HCT116 (cell line): ENCODE measurements around the gene IL20. TPM values are rescaled to one million over a fixed set of nuclear protein-coding genes. Genes with fewer than 3 reads are reported as not detected.

Source experiments
- ATAC-seq: fragments of 200-7000 bp; cut with Tn5 transposase; 2 replicates; pipeline ENCODE4 v1.9.1; 2020; ENCODE audit warnings: mild to moderate bottlenecking, moderate library complexity
- BruUV-seq: library from RNA; stranded (reverse); fragments of 400-500 nt; replicated peaks from 2 replicates; lab custom pipeline; 2021; lab: Mats Ljungman, UMichigan
- CTCF ChIA-PET: fragments of 300-600 bp; sonication (Branson Sonifier 250); formaldehyde crosslinking; loops from one replicate; lab custom pipeline; 2021; ENCODE audit warnings: antibody characterized with exemption; lab: Charles Lee
- POLR2A ChIA-PET: fragments of 300-600, 350-600 bp; sonication (Branson Sonifier 250); formaldehyde crosslinking; loops from one replicate; lab custom pipeline; 2021; ENCODE audit warnings: antibody characterized with exemption; lab: Charles Lee
- RAD21 ChIA-PET, 2 experiments: fragments of 300-600 bp; sonication (Branson Sonifier 250); formaldehyde crosslinking; loops; one replicate each; lab custom pipeline; 2023; ENCODE audit warnings: low total read pairs in 2 of 2; ENCODE audit not compliant: uncharacterized antibody in 2 of 2, unreplicated experiment in 2 of 2, low non-redundant PET in 1 of 2; lab: Charles Lee
- DNase-seq: peaks from one replicate; pipeline ENCODE4 v3.0.0-alpha.2; 2010; ENCODE audit warnings: low read depth, low spot score
- H2AFZ ChIP-seq: fragments of 200-600 bp; shearing (Covaris generic), sonication (generic); 2 replicates; pipeline ENCODE4 v1.6.1; 2017; ENCODE audit warnings: low read depth, mixed run types, mixed read lengths, antibody characterized with exemption, low read length; ENCODE audit not compliant: poor library complexity, severe bottlenecking
- H3K27ac ChIP-seq: 2 replicates; pipeline ENCODE4 v1.5.1; 2012; ENCODE audit warnings: low read depth, low read length
- H3K27me3 ChIP-seq: fragments of 200-600 bp; sonication (generic); 2 replicates; pipeline ENCODE4 v1.6.1; 2016; ENCODE audit warnings: mixed run types, low read length, mixed read lengths; ENCODE audit not compliant: insufficient read depth
- H3K36me3 ChIP-seq, 2 experiments: fragments of 200-500 bp in 1 of 2; fragments of 200-600 bp in 1 of 2; sonication (Bioruptor generic) in 1 of 2; sonication (generic) in 1 of 2; 2 replicates each; pipeline versions ENCODE4 v1.5.1 to v1.6.1; 2014 to 2016; ENCODE audit warnings: low read length in 2 of 2, inconsistent platforms in 1 of 2, mixed read lengths in 1 of 2, mixed run types in 1 of 2; ENCODE audit not compliant: insufficient read depth in 2 of 2, control insufficient read depth in 1 of 2
- H3K4me1 ChIP-seq, 2 experiments: fragments of 200-600 bp in 1 of 2; sonication (generic) in 1 of 2; 2 replicates each; pipeline versions ENCODE4 v1.5.1 to v1.6.1; 2012 to 2017; ENCODE audit warnings: low read length in 2 of 2, inconsistent platforms in 1 of 2, mild to moderate bottlenecking in 1 of 2, mixed read lengths in 1 of 2, mixed run types in 1 of 2, moderate library complexity in 1 of 2; ENCODE audit not compliant: insufficient read depth in 2 of 2, control insufficient read depth in 1 of 2
- H3K4me2 ChIP-seq: fragments of 200-600 bp; sonication (generic); 2 replicates; pipeline ENCODE4 v1.6.1; 2017; ENCODE audit warnings: mixed run types, low read length, mixed read lengths
- H3K4me3 ChIP-seq, 2 experiments: fragments of 200-600 bp in 1 of 2; sonication (generic) in 1 of 2; replicated peaks in 1 of 2; 2 replicates each; pipeline ENCODE4 v1.5.1; 2011 to 2016; ENCODE audit warnings: low read length in 2 of 2, control low read depth in 1 of 2, low read depth in 1 of 2, mild to moderate bottlenecking in 1 of 2, mixed read lengths in 1 of 2, mixed run types in 1 of 2
- H3K79me2 ChIP-seq: fragments of 200-600 bp; sonication (generic); 2 replicates; pipeline ENCODE4 v1.6.1; 2017; ENCODE audit warnings: mild to moderate bottlenecking, mixed run types, low read length, moderate library complexity, mixed read lengths; ENCODE audit not compliant: insufficient read depth
- H3K9ac ChIP-seq: fragments of 200-600 bp; sonication (generic); 2 replicates; pipeline ENCODE4 v1.6.1; 2016; ENCODE audit warnings: low read length, mixed read lengths
- H3K9me2 ChIP-seq: fragments of 200-600 bp; sonication (generic), shearing (Covaris generic); 2 replicates; pipeline ENCODE4 v1.6.1; 2017; ENCODE audit warnings: mixed run types, mild to moderate bottlenecking, moderate library complexity; ENCODE audit not compliant: insufficient read depth
- H3K9me3 ChIP-seq, 2 experiments: fragments of 200-500 bp in 1 of 2; fragments of 200-600 bp in 1 of 2; sonication (Bioruptor generic) in 1 of 2; sonication (generic) in 1 of 2; 2 replicates each; pipeline ENCODE4 v1.6.1; 2014 to 2017; ENCODE audit warnings: low read length in 2 of 2, mixed read lengths in 2 of 2, inconsistent platforms in 1 of 2, low read depth in 1 of 2, mild to moderate bottlenecking in 1 of 2, mixed run types in 1 of 2, moderate library complexity in 1 of 2; ENCODE audit not compliant: control insufficient read depth in 1 of 2, insufficient read depth in 1 of 2
- H4K20me1 ChIP-seq: fragments of 200-600 bp; sonication (generic), shearing (Covaris generic); 2 replicates; pipeline ENCODE4 v1.6.1; 2017; ENCODE audit warnings: mixed run types, mild to moderate bottlenecking, moderate library complexity; ENCODE audit not compliant: insufficient read depth
- EGR1 ChIP-seq: IDR thresholded peaks from 2 replicates; pipeline ENCODE4 v1.6.1; 2012; ENCODE audit warnings: low read depth
- ELF1 ChIP-seq: IDR thresholded peaks from 2 replicates; pipeline ENCODE4 v1.6.1; 2012; ENCODE audit warnings: low read depth, borderline replicate concordance
- EZH2 ChIP-seq: fragments of 200-600 bp; sonication (generic); IDR thresholded peaks from 2 replicates; pipeline ENCODE4 v1.6.1; 2017; ENCODE audit warnings: antibody characterized with exemption, mixed run types
- EZH2phosphoT487 ChIP-seq: fragments of 200-600 bp; IDR thresholded peaks from 2 replicates; pipeline ENCODE4 v1.6.1; 2018; ENCODE audit warnings: antibody characterized with exemption, borderline replicate concordance
- JUND ChIP-seq: IDR thresholded peaks from 2 replicates; pipeline ENCODE4 v1.6.1; 2012
- SP1 ChIP-seq: IDR thresholded peaks from 2 replicates; pipeline ENCODE4 v1.6.1; 2012; ENCODE audit warnings: low read depth
- SRF ChIP-seq: IDR thresholded peaks from 2 replicates; pipeline ENCODE4 v1.6.1; 2012; ENCODE audit warnings: low read depth
- TCF7L2 ChIP-seq: IDR thresholded peaks from 2 replicates; pipeline ENCODE4 v1.7.0; 2011; ENCODE audit warnings: borderline replicate concordance, inconsistent platforms; ENCODE audit not compliant: insufficient read depth, insufficient read length; ENCODE audit errors: extremely low read depth
- ZFX ChIP-seq: fragments of 450-650 bp; IDR thresholded peaks from 2 replicates; pipeline ENCODE4 v1.6.1; 2017
- intact Hi-C: fragments of 100-400 bp; cut with micrococcal nuclease; formaldehyde crosslinking; loops from 2 replicates; pipeline ENCODE4 v1.10.0; 2022
- total RNA-seq: library from RNA; stranded (reverse); gene quantifications from one replicate; pipeline ENCODE4 v1.2.1, GENCODE V29; 2021; ENCODE audit not compliant: unreplicated experiment
- TF ChIP-seq, protein P1 (sequence below): IDR thresholded peaks from 2 replicates; pipeline ENCODE4 v1.6.1; 2012
- TF ChIP-seq, protein P2 (sequence below): IDR thresholded peaks from 2 replicates; pipeline ENCODE4 v1.6.1; 2012; ENCODE audit warnings: low read depth

IL20 gene
- total RNA-seq, 1 experiment from 2014 or later: not detected

DNA sequence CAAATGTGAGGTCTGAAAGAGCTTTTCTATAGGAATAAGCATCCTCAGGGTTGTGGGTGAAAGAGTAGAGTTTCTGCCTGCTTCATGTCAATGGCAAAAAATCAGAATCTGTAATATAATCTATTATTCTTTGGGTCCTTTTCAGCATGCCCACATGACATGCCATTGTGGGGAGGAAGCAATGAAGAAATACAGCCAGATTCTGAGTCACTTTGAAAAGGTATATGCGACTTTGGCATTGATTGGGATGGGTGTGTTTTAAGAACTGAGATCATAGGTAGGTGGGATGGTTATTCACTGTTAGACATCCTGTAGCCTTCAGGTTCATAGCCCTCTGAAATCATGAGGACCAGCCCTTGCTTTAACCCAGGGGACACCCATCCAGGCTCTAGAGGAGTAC lies 1.8 kb downstream of the IL20 start:
- Histone ChIP-seq H3K9me3 (no peaks in the 10 kb centered on the region), H3K9ac (no peak overlapping the region), H3K27ac (no peak overlapping the region), H3K27me3 (no peaks in the 10 kb centered on the region), H3K4me2 (no peak overlapping the region), H2AFZ (no peak overlapping the region), H3K4me1 (peaks cover 0 to 7% of the 10 kb centered on the region in 2 experiments; a peak in 2 of 4 replicates), H3K79me2 (no peaks in the 10 kb centered on the region), H3K36me3 (no peaks in the 10 kb centered on the region), H3K9me2 (no peaks in the 10 kb centered on the region), H4K20me1 (no peaks in the 10 kb centered on the region), H3K4me3 (no peak overlapping the region)
- no TSS peak for BruUV-seq
- ChIA-PET CTCF (no interaction called here), RAD21 (no interaction called here), POLR2A (no interaction called here)
- intact Hi-C loops: no loop called here
- DNase-seq (no peak), ATAC-seq (no peak)
- TF ChIP-seq, protein P1, sequence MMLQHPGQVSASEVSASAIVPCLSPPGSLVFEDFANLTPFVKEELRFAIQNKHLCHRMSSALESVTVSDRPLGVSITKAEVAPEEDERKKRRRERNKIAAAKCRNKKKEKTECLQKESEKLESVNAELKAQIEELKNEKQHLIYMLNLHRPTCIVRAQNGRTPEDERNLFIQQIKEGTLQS: no peak

DNA sequence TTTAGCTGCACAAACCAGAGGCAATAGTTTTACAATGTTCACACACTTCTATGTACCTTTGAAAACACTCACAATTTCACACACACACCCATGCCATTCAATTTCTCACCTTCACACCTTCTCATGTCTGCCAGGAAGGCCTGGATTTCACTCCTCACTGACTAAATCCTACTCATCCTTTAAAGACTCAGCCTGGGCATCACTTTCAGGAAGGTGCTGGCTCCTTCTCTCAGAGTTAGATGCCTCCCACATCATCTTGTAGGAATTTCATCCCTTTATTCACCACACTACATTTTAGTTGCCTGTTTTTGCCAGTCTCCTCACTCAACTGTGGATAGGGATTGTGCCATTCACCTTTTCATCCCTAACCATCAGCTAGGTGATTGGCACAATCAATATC lies 2.3 kb downstream of the IL20 start:
- no peaks in the 10 kb centered on the region for H3K9me2 ChIP-seq
- no peaks in the 10 kb centered on the region for H4K20me1 ChIP-seq
- H3K4me1 ChIP-seq: peaks cover 0 to 7% of the 10 kb centered on the region in 2 experiments; a peak in 2 of 4 replicates
- H3K9ac ChIP-seq: no peak overlapping the region
- ChIA-PET POLR2A (no interaction called here), CTCF (no interaction called here), RAD21 (no interaction called here)
- no peak for ATAC-seq
- no TSS peak for BruUV-seq
- H3K36me3 ChIP-seq: no peaks in the 10 kb centered on the region
- no peaks in the 10 kb centered on the region for H3K27me3 ChIP-seq
- H3K4me2 ChIP-seq: no peak overlapping the region
- H3K27ac ChIP-seq: no peak overlapping the region
- H3K79me2 ChIP-seq: no peaks in the 10 kb centered on the region
- H3K4me3 ChIP-seq: no peak overlapping the region
- no peaks in the 10 kb centered on the region for H3K9me3 ChIP-seq
- intact Hi-C loops: no loop called here
- TF ChIP-seq TCF7L2: no peak
- no peak for TF ChIP-seq EZH2
- TF ChIP-seq JUND: no peak
- no peak for TF ChIP-seq EZH2phosphoT487
- TF ChIP-seq ZFX: no peak
- TF ChIP-seq SRF: no peak
- TF ChIP-seq, protein P2, sequence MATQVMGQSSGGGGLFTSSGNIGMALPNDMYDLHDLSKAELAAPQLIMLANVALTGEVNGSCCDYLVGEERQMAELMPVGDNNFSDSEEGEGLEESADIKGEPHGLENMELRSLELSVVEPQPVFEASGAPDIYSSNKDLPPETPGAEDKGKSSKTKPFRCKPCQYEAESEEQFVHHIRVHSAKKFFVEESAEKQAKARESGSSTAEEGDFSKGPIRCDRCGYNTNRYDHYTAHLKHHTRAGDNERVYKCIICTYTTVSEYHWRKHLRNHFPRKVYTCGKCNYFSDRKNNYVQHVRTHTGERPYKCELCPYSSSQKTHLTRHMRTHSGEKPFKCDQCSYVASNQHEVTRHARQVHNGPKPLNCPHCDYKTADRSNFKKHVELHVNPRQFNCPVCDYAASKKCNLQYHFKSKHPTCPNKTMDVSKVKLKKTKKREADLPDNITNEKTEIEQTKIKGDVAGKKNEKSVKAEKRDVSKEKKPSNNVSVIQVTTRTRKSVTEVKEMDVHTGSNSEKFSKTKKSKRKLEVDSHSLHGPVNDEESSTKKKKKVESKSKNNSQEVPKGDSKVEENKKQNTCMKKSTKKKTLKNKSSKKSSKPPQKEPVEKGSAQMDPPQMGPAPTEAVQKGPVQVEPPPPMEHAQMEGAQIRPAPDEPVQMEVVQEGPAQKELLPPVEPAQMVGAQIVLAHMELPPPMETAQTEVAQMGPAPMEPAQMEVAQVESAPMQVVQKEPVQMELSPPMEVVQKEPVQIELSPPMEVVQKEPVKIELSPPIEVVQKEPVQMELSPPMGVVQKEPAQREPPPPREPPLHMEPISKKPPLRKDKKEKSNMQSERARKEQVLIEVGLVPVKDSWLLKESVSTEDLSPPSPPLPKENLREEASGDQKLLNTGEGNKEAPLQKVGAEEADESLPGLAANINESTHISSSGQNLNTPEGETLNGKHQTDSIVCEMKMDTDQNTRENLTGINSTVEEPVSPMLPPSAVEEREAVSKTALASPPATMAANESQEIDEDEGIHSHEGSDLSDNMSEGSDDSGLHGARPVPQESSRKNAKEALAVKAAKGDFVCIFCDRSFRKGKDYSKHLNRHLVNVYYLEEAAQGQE: no peak
- no peak for TF ChIP-seq ELF1
- TF ChIP-seq EGR1: no peak
- TF ChIP-seq, protein P1: no peak
- TF ChIP-seq SP1: no peak
- DNase-seq: no peak
- H2AFZ ChIP-seq: no peak overlapping the region
